Activated CD4-positive, alpha-beta T cell treated with anti-CD3 and anti-CD28 coated beads for 4 hours (primary cell): ENCODE results near the gene TRPV4.

Experiments
- DNase-seq, 2 donors: peaks; one replicate each; pipeline ENCODE4 v3.0.0-alpha.2; 2020

The TRPV4 gene

GRCh38 chr12:109738878-109739665 is 94.1 kb downstream of the TRPV4 start:
- DNase-seq: no peak

GRCh38 chr12:109738209-109738608 is 95.0 kb downstream of the TRPV4 start:
- no peak for DNase-seq

DNA sequence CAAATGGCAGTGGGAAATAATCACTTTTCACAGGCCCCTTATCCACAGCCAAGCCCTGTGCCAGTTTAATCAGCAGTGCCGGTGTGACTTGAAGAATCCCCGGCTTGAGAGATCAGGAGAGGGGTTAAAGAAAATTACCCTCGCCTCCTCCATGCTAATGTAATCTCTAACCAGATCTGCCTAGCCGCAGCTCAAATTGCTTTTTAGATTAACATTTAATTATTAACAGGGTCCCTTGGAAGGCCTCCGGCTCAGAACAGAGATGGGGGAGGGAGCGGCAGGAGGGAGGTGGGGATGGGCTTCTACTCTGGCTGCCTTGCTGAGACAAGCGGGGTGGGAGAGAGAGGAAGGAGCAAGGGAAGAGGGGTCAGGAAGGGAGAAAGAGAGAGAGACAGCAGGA is 95.6 kb downstream of the TRPV4 start:
- no peak for DNase-seq

- DNase-seq: no peak
Measured at GRCh38 chr12:109737126-109737525, 96.1 kb downstream of the TRPV4 start.

- no peak for DNase-seq
Measured at GRCh38 chr12:109736552-109737108, 96.6 kb downstream of the TRPV4 start.

DNA sequence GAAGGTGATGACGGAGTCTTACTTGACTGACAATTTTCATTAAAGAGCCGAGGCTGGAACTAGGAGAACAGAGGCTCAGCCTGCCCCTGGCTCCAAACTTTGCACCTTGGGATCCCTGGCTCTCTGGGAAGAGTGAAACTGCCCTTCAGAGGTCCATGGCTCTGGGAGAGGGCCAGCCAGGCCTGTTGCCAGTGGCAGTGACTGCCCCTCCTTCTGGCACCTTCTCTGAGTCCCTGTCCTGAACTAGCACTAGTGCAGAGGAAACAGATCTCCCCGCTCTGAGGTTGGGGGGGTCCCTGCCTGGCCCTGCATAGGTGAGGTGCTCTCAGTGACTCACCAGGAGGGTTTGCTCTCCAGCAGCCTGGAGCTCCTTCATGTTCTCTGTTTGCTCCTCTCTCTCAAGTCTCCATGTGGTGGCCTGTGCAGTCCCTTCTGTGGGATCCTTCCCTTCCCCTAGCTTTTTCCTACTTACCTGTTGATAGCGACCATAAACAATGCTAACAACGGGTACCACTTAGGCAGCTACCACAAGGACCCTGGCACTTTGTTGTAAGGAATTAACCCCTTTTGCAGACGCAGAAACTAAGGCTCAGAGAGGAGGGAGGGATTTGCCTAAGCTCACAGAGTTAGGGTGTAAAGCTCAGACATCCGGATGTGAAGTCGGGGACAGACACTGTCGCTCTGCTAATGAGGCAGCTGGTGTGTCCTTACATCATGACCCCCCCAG is 97.2 kb downstream of the TRPV4 start:
- no peak for DNase-seq

- DNase-seq: no peak
Measured at GRCh38 chr12:109735051-109735521, 98.1 kb downstream of the TRPV4 start.

DNA sequence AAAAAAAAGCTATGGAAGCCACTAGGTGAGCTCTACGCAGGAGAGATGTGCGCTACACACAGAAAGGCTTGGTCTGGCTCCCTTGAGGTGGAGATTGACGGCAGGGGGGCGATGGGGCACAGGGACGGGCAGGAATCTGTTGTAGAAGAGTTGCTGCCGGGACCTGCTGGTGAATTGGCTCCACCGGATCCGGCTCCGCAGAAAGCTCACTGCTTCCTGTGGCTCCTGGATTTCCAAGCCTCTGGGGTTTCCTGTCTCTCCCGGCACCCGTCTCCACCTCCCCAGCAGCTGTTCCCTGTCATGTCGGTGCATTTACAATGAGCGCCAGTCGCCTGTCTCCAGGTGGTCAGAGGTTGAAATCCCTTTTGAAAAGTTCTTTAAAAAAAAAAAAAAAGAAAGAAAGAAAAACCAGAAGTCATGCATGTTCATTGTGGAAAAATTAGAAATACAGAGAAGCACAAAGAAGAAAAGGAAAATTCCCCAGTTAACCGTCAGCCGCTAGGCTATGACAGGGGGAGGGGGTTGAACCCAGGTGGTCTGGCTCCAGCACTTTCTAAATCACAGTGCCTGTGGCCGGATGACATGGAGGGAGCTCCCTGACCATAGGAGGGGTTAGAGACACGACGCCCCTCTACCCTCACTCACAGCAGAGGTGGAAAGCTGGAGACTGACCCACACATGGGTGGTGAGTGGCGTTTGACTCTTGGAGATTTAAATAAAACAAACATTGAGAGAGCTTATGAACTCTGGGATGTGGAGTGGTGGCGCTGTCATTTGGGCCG is 98.8 kb downstream of the TRPV4 start:
- DNase-seq: no peak
